Measurements from ENCODE around the gene ART1. TPM values are rescaled to one million over a fixed set of nuclear protein-coding genes. Genes with fewer than 3 reads are reported as not detected.

The ART1 gene
- total RNA-seq, 1 experiment from 2014 or later, result not detected

DNA sequence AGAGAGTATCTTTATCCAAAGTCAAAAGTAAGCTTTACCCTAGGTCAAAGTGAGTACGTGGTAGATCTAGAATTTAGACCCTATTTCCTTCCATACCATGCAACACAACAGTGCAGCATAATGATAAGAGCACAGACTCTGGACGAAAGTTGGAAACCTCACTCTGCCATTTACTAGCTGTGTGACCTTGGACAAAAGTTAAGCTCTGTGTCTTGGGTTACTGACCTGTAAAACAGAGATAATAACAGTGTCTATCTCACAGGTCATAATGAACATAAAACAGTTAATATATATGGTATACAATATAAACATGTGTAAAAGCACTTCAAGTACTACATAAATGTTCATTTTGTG is 39.9 kb downstream of the ART1 start:
- Mint-ChIP-seq H3K4me1 (no peaks in the 10 kb centered on the region), H3K27me3 (ENCODE audit: low read depth) (no peaks in the 10 kb centered on the region), H3K9me3 (no peaks in the 10 kb centered on the region), H3K27ac (no peak overlapping the region), H3K4me3 (no peak overlapping the region), H3K36me3 (peaks cover 71% of the 10 kb centered on the region)
- POLR2A ChIA-PET, result no interaction called here
- TF ChIP-seq ZNF232 (CRISPR knock-in tag; IDR thresholded peaks at IDR 0.05) (no peak), ZNF138 (CRISPR knock-in tag; conservative IDR thresholded peaks at IDR 0.05) (no peak), KAT7 (CRISPR knock-in tag; IDR thresholded peaks at IDR 0.05; ENCODE audit: borderline replicate concordance) (no peak), IRF2 (CRISPR knock-in tag; IDR thresholded peaks at IDR 0.05; ENCODE audit: borderline replicate concordance, low read depth) (no peak), NR3C1 (CRISPR knock-in tag; conservative IDR thresholded peaks at IDR 0.05; ENCODE audit: low read depth) (no peak), ESRRA (CRISPR knock-in tag; IDR thresholded peaks at IDR 0.05; ENCODE audit: borderline replicate concordance) (no peak), MXD4 (CRISPR knock-in tag; IDR thresholded peaks at IDR 0.05; ENCODE audit: borderline replicate concordance) (no peak), RELA (CRISPR knock-in tag; IDR thresholded peaks at IDR 0.05; ENCODE audit: borderline replicate concordance) (no peak), ZNF671 (CRISPR knock-in tag; IDR thresholded peaks at IDR 0.05) (no peak), SOX15 (CRISPR knock-in tag; IDR thresholded peaks at IDR 0.05) (no peak), GRHL2 (CRISPR knock-in tag; IDR thresholded peaks at IDR 0.05; ENCODE audit: insufficient replicate concordance, severe bottlenecking) (no peak), TEAD4 (CRISPR knock-in tag; IDR thresholded peaks at IDR 0.05) (no peak), SMAD4 (CRISPR knock-in tag; IDR thresholded peaks at IDR 0.05) (no peak)
- TF ChIP-seq, protein P1, sequence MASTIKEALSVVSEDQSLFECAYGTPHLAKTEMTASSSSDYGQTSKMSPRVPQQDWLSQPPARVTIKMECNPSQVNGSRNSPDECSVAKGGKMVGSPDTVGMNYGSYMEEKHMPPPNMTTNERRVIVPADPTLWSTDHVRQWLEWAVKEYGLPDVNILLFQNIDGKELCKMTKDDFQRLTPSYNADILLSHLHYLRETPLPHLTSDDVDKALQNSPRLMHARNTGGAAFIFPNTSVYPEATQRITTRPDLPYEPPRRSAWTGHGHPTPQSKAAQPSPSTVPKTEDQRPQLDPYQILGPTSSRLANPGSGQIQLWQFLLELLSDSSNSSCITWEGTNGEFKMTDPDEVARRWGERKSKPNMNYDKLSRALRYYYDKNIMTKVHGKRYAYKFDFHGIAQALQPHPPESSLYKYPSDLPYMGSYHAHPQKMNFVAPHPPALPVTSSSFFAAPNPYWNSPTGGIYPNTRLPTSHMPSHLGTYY (CRISPR knock-in tag; IDR thresholded peaks at IDR 0.05), result no peak
- TF ChIP-seq, protein P2, sequence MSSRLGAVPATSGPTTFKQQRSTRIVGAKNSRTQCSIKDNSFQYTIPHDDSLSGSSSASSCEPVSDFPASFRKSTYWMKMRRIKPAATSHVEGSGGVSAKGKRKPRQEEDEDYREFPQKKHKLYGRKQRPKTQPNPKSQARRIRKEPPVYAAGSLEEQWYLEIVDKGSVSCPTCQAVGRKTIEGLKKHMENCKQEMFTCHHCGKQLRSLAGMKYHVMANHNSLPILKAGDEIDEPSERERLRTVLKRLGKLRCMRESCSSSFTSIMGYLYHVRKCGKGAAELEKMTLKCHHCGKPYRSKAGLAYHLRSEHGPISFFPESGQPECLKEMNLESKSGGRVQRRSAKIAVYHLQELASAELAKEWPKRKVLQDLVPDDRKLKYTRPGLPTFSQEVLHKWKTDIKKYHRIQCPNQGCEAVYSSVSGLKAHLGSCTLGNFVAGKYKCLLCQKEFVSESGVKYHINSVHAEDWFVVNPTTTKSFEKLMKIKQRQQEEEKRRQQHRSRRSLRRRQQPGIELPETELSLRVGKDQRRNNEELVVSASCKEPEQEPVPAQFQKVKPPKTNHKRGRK (CRISPR knock-in tag; IDR thresholded peaks at IDR 0.05; ENCODE audit: borderline replicate concordance), result no peak
- TF ChIP-seq, protein P3, sequence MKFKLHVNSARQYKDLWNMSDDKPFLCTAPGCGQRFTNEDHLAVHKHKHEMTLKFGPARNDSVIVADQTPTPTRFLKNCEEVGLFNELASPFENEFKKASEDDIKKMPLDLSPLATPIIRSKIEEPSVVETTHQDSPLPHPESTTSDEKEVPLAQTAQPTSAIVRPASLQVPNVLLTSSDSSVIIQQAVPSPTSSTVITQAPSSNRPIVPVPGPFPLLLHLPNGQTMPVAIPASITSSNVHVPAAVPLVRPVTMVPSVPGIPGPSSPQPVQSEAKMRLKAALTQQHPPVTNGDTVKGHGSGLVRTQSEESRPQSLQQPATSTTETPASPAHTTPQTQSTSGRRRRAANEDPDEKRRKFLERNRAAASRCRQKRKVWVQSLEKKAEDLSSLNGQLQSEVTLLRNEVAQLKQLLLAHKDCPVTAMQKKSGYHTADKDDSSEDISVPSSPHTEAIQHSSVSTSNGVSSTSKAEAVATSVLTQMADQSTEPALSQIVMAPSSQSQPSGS (CRISPR knock-in tag; IDR thresholded peaks at IDR 0.05; ENCODE audit: borderline replicate concordance, low read depth), result no peak
- TF ChIP-seq, protein P4, sequence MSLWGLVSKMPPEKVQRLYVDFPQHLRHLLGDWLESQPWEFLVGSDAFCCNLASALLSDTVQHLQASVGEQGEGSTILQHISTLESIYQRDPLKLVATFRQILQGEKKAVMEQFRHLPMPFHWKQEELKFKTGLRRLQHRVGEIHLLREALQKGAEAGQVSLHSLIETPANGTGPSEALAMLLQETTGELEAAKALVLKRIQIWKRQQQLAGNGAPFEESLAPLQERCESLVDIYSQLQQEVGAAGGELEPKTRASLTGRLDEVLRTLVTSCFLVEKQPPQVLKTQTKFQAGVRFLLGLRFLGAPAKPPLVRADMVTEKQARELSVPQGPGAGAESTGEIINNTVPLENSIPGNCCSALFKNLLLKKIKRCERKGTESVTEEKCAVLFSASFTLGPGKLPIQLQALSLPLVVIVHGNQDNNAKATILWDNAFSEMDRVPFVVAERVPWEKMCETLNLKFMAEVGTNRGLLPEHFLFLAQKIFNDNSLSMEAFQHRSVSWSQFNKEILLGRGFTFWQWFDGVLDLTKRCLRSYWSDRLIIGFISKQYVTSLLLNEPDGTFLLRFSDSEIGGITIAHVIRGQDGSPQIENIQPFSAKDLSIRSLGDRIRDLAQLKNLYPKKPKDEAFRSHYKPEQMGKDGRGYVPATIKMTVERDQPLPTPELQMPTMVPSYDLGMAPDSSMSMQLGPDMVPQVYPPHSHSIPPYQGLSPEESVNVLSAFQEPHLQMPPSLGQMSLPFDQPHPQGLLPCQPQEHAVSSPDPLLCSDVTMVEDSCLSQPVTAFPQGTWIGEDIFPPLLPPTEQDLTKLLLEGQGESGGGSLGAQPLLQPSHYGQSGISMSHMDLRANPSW (CRISPR knock-in tag; conservative IDR thresholded peaks at IDR 0.05; ENCODE audit: low read depth), result no peak
- TF ChIP-seq, protein P5, sequence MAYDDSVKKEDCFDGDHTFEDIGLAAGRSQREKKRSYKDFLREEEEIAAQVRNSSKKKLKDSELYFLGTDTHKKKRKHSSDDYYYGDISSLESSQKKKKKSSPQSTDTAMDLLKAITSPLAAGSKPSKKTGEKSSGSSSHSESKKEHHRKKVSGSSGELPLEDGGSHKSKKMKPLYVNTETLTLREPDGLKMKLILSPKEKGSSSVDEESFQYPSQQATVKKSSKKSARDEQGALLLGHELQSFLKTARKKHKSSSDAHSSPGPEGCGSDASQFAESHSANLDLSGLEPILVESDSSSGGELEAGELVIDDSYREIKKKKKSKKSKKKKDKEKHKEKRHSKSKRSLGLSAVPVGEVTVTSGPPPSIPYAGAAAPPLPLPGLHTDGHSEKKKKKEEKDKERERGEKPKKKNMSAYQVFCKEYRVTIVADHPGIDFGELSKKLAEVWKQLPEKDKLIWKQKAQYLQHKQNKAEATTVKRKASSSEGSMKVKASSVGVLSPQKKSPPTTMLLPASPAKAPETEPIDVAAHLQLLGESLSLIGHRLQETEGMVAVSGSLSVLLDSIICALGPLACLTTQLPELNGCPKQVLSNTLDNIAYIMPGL (CRISPR knock-in tag; IDR thresholded peaks at IDR 0.05), result no peak
- TF ChIP-seq, protein P6, sequence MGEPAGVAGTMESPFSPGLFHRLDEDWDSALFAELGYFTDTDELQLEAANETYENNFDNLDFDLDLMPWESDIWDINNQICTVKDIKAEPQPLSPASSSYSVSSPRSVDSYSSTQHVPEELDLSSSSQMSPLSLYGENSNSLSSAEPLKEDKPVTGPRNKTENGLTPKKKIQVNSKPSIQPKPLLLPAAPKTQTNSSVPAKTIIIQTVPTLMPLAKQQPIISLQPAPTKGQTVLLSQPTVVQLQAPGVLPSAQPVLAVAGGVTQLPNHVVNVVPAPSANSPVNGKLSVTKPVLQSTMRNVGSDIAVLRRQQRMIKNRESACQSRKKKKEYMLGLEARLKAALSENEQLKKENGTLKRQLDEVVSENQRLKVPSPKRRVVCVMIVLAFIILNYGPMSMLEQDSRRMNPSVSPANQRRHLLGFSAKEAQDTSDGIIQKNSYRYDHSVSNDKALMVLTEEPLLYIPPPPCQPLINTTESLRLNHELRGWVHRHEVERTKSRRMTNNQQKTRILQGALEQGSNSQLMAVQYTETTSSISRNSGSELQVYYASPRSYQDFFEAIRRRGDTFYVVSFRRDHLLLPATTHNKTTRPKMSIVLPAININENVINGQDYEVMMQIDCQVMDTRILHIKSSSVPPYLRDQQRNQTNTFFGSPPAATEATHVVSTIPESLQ (CRISPR knock-in tag; IDR thresholded peaks at IDR 0.05), result no peak
- no peak for DNase-seq (ENCODE audit: low spot score)
- ATAC-seq, result no peak
- CTCF ChIA-PET, result no interaction called here
